GM12878 (cell line): ENCODE results near the gene STK35. TPM values are rescaled to one million over a fixed set of nuclear protein-coding genes. Genes with fewer than 3 reads are reported as not detected.

Experiments
- BCL11A ChIP-seq: IDR thresholded peaks from 2 replicates; pipeline ENCODE4 v1.6.1; 2011; ENCODE audit warnings: low read depth, low read length
- EP300 ChIP-seq, 2 experiments: fragments of 150-350 bp in 1 of 2; IDR thresholded peaks; 2 replicates each; pipeline ENCODE4 v1.6.1; 2011 to 2012; ENCODE audit warnings: low read depth in 2 of 2, low read length in 2 of 2, borderline replicate concordance in 1 of 2, improper control_type of control experiment in 1 of 2, inconsistent platforms in 1 of 2; ENCODE audit not compliant: control insufficient read depth in 1 of 2
- FOXK2 ChIP-seq: fragments of 450-650 bp; IDR thresholded peaks from 2 replicates; pipeline ENCODE4 v1.6.1; 2017; ENCODE audit warnings: mild to moderate bottlenecking, moderate library complexity
- GATAD2B ChIP-seq: fragments of 450-650 bp; conservative IDR thresholded peaks from 2 replicates; pipeline ENCODE4 v1.6.1; 2017; ENCODE audit warnings: low read depth, mild to moderate bottlenecking, moderate library complexity
- IKZF2 ChIP-seq, 2 experiments: fragments of 450-650 bp; IDR thresholded peaks; 2 replicates each; pipeline ENCODE4 v1.6.1; 2017; ENCODE audit warnings: mild to moderate bottlenecking in 2 of 2, moderate library complexity in 2 of 2
- JUNB ChIP-seq: IDR thresholded peaks from 2 replicates; pipeline ENCODE4 v1.6.1; 2016; ENCODE audit warnings: antibody characterized with exemption, mild to moderate bottlenecking
- KAT2A ChIP-seq: conservative IDR thresholded peaks from 2 replicates; pipeline ENCODE4 v1.6.1; 2011; ENCODE audit warnings: low read depth, low read length; ENCODE audit not compliant: control insufficient read depth
- MEF2B ChIP-seq: fragments of 450-650 bp; IDR thresholded peaks from 2 replicates; pipeline ENCODE4 v1.6.1; 2018; ENCODE audit warnings: mild to moderate bottlenecking, moderate library complexity; ENCODE audit not compliant: partially characterized antibody, poor library complexity, severe bottlenecking
- NBN ChIP-seq: fragments of 450-650 bp; IDR thresholded peaks from 2 replicates; pipeline ENCODE4 v1.6.1; 2016
- NR2C2 ChIP-seq: IDR thresholded peaks from 2 replicates; pipeline ENCODE4 v1.6.1; 2011; ENCODE audit warnings: borderline replicate concordance, low read depth; ENCODE audit not compliant: control insufficient read depth, insufficient read length
- RUNX3 ChIP-seq: IDR thresholded peaks from 2 replicates; pipeline ENCODE4 v1.6.1; 2012; ENCODE audit warnings: low read length, inconsistent platforms
- SMC3 ChIP-seq: IDR thresholded peaks from 2 replicates; pipeline ENCODE4 v1.6.1; 2011; ENCODE audit warnings: low read length, improper control_type of control experiment, borderline replicate concordance
- STAT3 ChIP-seq: IDR thresholded peaks from 2 replicates; pipeline ENCODE4 v1.6.1; 2011; ENCODE audit warnings: low read depth, low read length, improper control_type of control experiment
- TAF1 ChIP-seq: IDR thresholded peaks from 2 replicates; pipeline ENCODE4 v1.6.1; 2011; ENCODE audit warnings: mild to moderate bottlenecking, low read depth, low read length, borderline replicate concordance
- TCF3 ChIP-seq: IDR thresholded peaks from 2 replicates; pipeline ENCODE4 v1.6.1; 2012; ENCODE audit warnings: low read depth, mild to moderate bottlenecking, low read length, borderline replicate concordance; ENCODE audit not compliant: insufficient read depth
- polyA plus RNA-seq, 11 experiments: library from polyadenylated mRNA; depleted of rRNA in 4 of 11; unstranded in 6 of 11; stranded (reverse) in 5 of 11; fragments of >200 nt; fragmentation: Nextera tagmentation in 4 of 11; fragmentation: Illumina TruSeq in 1 of 11; extraction: Ambion mirVana in 4 of 11; extraction: Trizol in 1 of 11; gene quantifications; 1 replicate in 1 of 11; 2 replicates in 10 of 11; pipeline versions ENCODE4 v1.2.1 to v1.2.3, GENCODE V29; 2011 to 2016; ENCODE audit warnings: inconsistent platforms in 2 of 11, missing spikeins in 2 of 11, low read depth in 1 of 11
- total RNA-seq, 4 experiments: library from RNA; depleted of rRNA in 3 of 4; stranded (reverse); fragments of >200 nt in 3 of 4; fragmentation: Illumina TruSeq in 1 of 4; extraction: Trizol in 1 of 4; gene quantifications; 2 replicates each; pipeline versions ENCODE4 v1.2.1 to v1.2.3, GENCODE V29; 2013 to 2021
- TF ChIP-seq, protein P1 (sequence below): IDR thresholded peaks from 2 replicates; pipeline ENCODE4 v1.6.1; 2011; ENCODE audit warnings: borderline replicate concordance, low read depth, mild to moderate bottlenecking, moderate library complexity, mixed read lengths, low read length; ENCODE audit not compliant: insufficient read depth; ENCODE audit errors: extremely low read length

STK35 gene
- total and polyA plus RNA-seq, 10 of the 15 experiments (the other 5 are each of a cell fraction or from before 2014, with no cell fraction given) = 2.9 to 19.4 (median 9.6) TPM

DNA sequence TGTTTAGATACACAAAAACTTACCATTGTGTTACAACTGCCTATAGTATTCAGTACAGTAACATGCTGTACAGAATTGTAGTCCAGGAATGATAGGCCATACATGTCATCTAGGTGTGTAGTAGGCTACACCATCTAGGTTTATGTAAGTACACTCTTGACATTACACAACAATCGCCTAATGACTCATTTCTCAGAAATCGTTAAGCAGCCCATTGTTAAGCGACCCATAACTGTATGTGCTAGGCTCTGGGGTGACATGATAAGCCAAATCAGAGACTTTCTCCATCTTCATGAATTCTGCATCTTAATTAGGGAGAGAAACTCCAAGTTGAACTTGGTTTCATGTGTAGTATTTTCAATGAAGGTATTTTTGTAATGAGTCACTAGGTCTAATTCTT, 17.2 kb downstream of the STK35 start (continued):
- TF ChIP-seq, protein P1, sequence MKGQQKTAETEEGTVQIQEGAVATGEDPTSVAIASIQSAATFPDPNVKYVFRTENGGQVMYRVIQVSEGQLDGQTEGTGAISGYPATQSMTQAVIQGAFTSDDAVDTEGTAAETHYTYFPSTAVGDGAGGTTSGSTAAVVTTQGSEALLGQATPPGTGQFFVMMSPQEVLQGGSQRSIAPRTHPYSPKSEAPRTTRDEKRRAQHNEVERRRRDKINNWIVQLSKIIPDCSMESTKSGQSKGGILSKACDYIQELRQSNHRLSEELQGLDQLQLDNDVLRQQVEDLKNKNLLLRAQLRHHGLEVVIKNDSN = no peak
- peak in 1 of 2 experiments; percentile 26; a peak in 1 of 4 replicates for TF ChIP-seq IKZF2 (IDR thresholded peaks at IDR 0.05)
- 0 out of 4 replicates have a peak, but pooled peaks of 1 of the 2 experiments have one; percentile 10 for TF ChIP-seq EP300 (IDR thresholded peaks at IDR 0.05; ENCODE audit: borderline replicate concordance in 1 of 2, control insufficient read depth in 1 of 2, low read depth in 2 of 2, low read length in 2 of 2)
- TF ChIP-seq RUNX3 = no peak
- no peak for TF ChIP-seq BCL11A
- no peak for TF ChIP-seq KAT2A
- TF ChIP-seq SMC3 = no peak
- no peak for TF ChIP-seq TCF3
- 0 out of 2 replicates have a peak, but pooled peaks have one; percentile 41 for TF ChIP-seq NBN
- no peak for TF ChIP-seq TAF1
- TF ChIP-seq JUNB = peak; percentile 86
- TF ChIP-seq STAT3 = no peak
- TF ChIP-seq GATAD2B = no peak
- peak; percentile 17 for TF ChIP-seq MEF2B
- TF ChIP-seq NR2C2 = no peak
- peak; percentile 15; the same call in 1 of the 2 replicates for TF ChIP-seq FOXK2
- TF ChIP-seq, all 136 proteins: peak for 15
